Iris pigment epithelial cell (primary cell): ENCODE results near the gene KRT77.

Source experiments
- DNase-seq: peaks from one replicate; pipeline ENCODE4 v3.0.0-alpha.2; 2011; ENCODE audit warnings: low read depth

The KRT77 gene

DNA sequence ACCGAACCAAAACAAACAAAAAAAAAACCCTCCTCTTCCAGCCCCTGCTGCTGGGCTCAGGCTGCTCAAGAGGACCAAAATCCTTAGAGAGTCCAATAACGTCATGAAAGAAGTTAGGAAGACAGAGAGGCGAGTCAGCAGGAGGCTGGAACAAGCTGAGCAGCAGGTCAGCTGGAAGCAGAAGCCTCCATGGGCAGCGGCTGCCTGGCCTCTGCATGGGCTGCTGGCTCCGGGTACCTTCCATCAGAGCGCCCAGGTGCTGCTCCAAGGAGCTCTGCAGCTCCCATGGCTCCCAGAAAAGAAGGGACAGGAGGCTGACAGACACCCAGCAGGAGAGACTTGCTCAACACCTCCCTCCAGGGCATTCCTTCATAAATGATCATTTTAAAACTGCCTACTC, 48.1 kb downstream of the KRT77 start:
- no peak for DNase-seq

DNA sequence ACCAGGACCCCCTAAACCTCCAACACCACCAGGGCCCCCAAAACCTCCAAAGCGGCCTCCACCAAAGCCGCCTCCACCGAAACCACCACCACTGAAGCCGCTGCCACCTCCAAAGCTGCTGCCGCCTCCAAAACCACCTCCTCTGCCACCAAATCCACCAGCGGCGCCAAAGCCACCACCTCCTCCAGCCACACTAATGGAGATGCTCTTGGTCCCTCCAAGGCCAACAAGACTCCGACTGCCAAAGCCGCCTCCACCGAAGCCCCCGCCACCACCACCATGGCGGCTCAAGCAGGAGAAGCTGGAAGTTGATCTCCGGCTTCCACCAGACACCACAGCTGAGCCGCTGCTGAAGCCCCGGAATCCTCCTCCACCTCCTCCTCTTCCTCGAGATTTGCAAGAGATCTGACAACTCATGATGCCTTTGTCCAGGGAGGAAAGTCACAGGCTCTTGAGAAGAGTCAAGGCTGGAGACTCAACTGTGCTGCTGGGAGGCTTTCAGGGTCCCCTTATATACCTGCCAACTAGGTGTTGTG, 51.5 kb downstream of the KRT77 start, which contains the start of gene KRT2:
Gene KRT2, minus strand, starts transcription at position 486 of the 536 bp plus-strand sequence. Its CDS starts 69 bp downstream, at position 417.
- DNase-seq: no peak

DNA sequence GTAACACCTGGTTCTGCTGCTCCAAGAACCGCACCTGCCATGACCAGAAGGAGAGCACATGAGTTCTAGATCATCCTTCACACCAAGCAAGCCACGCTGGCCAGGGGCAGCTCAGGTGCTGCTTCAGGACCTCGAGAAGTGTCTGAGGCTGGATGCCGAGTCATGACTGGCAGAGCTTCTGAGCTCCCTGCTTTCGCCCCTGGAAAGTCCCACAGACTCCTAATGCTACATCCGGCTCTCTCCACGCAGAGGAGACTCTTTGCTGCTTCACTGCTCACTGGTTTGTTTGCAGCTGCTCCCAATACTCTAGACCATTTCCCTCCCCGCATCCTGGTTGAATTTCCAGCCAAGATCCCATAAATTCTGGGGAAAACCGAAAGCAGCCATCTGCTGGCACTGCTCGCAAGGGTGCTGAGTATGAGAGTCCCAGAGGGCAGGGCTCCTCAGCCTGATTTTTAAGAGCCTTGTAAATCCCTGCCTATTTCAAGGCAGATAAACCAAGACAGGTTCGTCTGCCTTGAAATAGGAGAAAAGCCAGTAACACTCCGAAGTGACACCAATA, 52.7 kb downstream of the KRT77 start:
- no peak for DNase-seq

DNA sequence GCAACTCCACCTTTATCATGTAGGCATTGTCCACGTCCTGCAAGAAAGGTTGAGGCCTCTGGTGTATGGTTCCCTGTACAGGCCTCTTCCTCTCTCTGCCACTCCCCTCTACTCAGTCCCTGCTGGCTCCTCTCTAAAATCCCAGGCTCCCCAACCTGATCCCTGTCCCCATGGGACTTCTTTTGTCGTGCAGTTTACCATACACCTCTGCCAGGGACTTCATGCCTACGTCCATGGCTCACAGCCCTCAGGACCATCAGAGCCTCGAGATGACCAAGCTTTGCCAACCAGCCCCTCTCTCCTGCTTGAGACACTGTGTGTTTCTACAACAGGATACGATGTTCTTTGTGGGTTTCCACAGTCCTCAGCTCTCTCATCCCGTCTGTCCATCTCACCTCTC, 54.3 kb downstream of the KRT77 start:
- no peak for DNase-seq

DNA sequence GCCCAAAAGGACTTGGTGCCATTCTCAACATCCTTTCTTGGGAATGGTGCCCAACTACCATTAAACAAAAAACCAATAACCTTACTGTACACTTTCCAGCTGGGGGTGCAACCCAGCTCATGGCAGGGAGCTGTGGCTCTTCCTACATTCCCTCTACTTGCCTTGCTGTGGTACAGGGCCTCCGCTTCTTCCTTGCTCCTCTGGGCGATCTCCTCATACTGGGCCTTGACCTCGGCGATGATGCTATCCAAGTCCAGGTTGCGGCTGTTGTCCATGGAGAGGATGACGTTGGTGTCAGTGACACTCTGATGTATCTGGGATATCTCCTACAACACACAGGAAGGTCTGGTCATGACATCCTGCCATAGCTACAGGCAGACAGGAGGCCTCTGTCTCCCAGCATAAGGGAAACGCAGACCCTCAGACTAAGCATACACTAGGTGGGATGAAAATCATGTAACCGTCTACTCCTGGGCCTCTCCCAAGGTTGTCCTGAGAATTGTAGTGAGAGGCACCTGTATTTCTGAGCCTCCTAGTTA, 55.2 kb downstream of the KRT77 start:
- DNase-seq: no peak

DNA sequence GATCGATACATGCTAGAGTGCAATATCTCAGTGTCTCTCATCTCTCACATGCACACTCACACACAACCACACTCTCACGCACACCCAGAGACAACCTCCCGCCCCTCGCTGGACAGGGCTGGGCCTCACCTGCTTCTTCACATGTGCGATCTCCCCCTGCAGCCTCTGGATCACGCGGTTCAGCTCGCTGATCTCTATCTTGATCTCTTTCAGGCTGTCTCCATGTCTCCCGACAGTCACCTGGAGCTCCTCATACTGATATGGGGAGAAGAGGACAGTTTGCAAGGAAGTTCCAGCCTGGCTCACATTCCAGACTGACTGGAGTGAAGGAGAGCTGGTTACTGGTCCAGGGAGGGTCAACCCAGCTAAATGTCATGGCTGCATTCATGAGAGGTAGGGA, 55.7 kb downstream of the KRT77 start:
- no peak for DNase-seq

DNA sequence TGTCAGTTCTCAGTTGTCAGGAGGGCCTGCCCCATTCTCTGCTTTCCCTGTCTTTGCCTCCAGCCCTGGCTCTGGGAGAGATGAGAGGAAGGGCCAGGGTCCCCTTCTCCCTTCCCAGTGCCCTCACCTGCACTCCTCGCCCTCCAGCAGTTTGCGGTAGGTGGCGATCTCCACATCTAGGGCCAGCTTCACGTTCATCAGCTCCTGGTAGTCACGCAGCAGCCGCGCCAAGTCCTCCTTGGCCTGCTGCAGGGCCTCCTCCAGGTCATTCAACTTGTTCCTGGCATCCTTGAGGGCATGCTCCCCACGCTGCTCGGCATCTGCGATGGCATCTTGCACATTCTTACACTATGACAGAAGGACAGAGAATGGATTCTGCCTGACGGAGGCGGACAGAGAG, 56.7 kb downstream of the KRT77 start:
- no peak for DNase-seq

DNA sequence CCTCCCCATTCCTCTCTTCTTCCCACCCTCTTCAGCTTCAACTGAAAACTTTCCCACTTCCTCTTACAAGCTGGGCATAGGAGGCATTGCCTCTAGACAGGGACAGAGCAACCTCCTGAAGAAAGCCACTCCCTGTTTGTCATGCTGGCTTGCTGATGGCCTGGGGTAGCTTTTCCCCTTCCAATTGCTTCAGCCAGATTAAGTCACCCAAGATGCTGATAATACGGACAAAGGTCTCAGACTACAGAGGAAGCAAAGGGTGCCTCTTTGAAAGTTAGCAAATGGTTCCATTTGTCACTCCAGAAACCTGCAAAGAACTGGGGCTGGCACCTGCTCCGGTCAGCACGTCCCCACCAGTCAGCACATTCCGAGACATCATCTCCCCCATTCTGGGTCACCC, 57.3 kb downstream of the KRT77 start:
- no peak for DNase-seq

DNA sequence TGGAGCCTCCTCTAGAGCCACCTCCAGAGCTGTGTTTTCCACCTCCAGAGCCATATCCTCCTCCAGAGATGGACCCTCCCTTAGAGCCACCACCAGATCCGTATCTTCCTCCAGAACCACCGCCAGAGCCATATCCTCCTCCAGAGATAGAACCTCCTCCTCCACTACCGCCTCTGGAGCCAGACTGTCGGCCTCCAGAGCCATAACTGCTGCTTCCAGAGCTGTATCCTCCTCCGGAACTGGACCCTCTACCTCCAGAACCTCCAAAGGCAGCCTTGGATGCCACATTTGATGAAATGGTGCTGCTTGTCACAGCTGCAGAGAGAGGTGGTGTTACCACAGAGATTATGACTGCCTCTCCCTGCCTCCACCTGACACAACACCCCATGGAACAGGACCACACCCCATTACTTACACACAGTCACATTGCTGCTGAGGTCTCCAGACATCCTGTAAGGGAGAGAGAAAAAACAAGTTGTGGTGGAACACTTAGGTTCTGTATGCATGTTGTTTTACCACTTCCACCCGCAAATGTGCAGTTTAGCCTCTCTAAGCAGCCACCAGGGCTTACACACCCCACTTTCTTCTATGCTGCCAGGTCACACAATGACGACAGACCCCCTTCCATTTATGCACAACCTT, 58.1 kb downstream of the KRT77 start:
- no peak for DNase-seq

DNA sequence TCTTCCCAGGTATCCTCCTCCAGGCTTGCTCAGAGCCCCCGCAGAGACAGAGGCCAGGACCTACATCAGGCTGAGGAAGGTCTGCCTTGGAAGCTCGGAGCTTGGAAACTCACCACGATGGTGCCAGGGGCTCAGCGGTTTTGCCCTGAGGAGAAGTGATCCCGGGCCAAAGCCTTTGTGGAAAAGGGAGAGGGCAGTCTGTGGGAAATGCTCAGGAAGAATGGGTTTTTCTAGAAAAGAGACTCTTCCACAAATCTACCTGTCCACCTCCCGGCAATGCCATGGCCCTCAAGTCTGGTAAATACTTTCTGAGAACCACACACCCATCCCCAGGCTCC, 59.3 kb downstream of the KRT77 start:
- DNase-seq: no peak

DNA sequence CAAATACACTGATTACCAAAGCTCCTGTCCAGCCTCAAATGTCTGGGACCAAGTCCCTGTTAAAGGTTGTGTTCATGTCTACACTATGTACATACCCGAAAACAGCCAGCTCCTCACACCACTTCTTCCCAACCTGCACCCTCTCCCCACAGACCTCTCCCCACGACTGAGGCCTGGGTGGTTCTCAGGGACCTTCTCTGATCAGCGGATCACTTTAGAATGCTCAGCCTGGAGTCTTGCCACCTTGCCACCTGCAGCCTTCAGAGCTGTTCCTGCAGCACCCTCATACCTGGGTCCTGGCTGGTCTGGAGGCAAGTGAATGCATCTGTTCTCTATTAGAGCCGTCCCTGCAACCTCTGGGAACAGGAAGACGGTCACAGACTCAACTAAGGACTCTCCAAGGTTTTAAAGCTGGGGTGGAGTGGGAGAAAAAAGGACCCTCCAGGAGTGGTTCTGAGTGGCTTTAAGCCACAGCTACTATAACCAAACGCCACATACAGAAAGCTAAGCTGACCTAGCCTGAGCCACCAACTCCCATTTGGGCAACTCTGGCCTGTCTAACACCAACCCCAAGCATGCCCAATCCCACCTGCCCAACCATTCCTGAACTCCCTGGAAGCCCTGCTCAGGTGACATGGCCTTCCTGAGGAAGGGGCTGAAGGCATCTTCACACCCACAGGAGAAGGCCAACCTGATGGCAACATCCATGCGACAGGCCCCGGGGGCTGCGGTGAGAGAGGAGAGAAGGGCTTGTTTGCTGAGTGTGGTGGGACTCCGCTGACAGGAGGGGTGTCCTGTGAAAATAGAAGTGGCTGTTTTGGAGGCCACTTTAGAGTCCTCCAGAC, 59.9 kb downstream of the KRT77 start:
- DNase-seq: no peak

DNA sequence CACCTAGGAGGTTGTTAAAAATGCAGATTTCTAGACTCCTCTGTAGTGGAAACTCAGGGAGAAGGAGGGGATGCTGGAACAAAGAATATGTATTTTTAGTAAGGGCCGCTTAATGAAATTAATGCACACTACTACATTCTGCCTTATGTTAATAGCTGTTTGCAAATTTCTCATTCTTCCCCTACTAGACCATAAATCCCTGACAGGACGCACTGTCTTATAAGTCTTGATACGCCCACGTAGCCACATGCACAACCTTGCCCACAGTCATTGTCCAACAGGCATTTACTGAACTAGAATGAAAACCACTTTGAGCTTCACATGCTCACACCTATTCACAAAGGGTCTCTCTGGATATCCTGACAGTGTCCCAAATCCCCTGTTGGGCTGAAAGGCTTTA, 61.9 kb downstream of the KRT77 start:
- no peak for DNase-seq
